Measurements from ENCODE around the gene C13orf46. TPM values are rescaled to one million over a fixed set of nuclear protein-coding genes. Genes with fewer than 3 reads are reported as not detected.

C13orf46 gene
- total and polyA plus RNA-seq, 2 of the 8 experiments (the other 6 are each of a cell fraction or from before 2014, with no cell fraction given) = 0.23 to 0.28 TPM

- no peak for TF ChIP-seq CHD7 (IDR thresholded peaks at IDR 0.05; ENCODE audit: insufficient replicate concordance, low read length)
- no peak for TF ChIP-seq KDM4A (IDR thresholded peaks at IDR 0.05; ENCODE audit: low read depth, low read length, severe bottlenecking)
- no peak for TF ChIP-seq RAD21 (IDR thresholded peaks at IDR 0.05 in 1 of 2, conservative IDR thresholded peaks at IDR 0.05 in 1 of 2; ENCODE audit: low read depth in 2 of 2, low read length in 2 of 2)
- TF ChIP-seq USF2 (IDR thresholded peaks at IDR 0.05; ENCODE audit: low read length) = no peak
- no peak for TF ChIP-seq GABPA (IDR thresholded peaks at IDR 0.05; ENCODE audit: borderline replicate concordance, insufficient read depth, low read length)
- TF ChIP-seq SP2 (IDR thresholded peaks at IDR 0.05; ENCODE audit: low read length) = no peak
- TF ChIP-seq HDAC2 (IDR thresholded peaks at IDR 0.05; ENCODE audit: borderline replicate concordance in 1 of 2, low read depth in 2 of 2, low read length in 2 of 2) = no peak
Observed at GRCh38 chr13:114022876-114023275, 49.0 kb upstream of the C13orf46 start (continued).

Data from H1 (cell line).